Parathyroid adenoma (tissue), 2 donors: ENCODE results near the gene ZEB2.

ENCODE experiments used
- H2AFZ ChIP-seq: fragments of 300-600 bp; sonication (generic); one replicate; pipeline ENCODE4 v1.7.0; 2017; ENCODE audit warnings: antibody characterized with exemption, mild to moderate bottlenecking
- H3K27ac ChIP-seq: fragments of 300-600 bp; sonication (generic); one replicate; pipeline ENCODE4 v1.7.0; 2017
- H3K27me3 ChIP-seq: fragments of 300-600 bp; sonication (generic); one replicate; pipeline ENCODE4 v1.7.0; 2017; ENCODE audit warnings: low read length; ENCODE audit not compliant: control insufficient read depth, insufficient read depth
- H3K36me3 ChIP-seq: fragments of 300-600 bp; sonication (generic); one replicate; pipeline ENCODE4 v1.7.0; 2017; ENCODE audit warnings: low read length; ENCODE audit not compliant: control insufficient read depth, insufficient read depth
- H3K4me1 ChIP-seq: fragments of 300-600 bp; sonication (generic); one replicate; pipeline ENCODE4 v1.7.0; 2017; ENCODE audit warnings: control low read depth
- H3K4me2 ChIP-seq: fragments of 300-600 bp; sonication (generic); one replicate; pipeline ENCODE4 v1.7.0; 2017; ENCODE audit warnings: low read length
- H3K4me3 ChIP-seq: fragments of 300-600 bp; sonication (generic); one replicate; pipeline ENCODE4 v1.7.0; 2017; ENCODE audit warnings: low read depth, low read length
- H3K79me2 ChIP-seq: fragments of 300-600 bp; sonication (generic); one replicate; pipeline ENCODE4 v1.7.0; 2017; ENCODE audit warnings: control low read depth
- H3K9ac ChIP-seq: fragments of 300-600 bp; sonication (generic); one replicate; pipeline ENCODE4 v1.7.0; 2017; ENCODE audit warnings: mild to moderate bottlenecking
- H3K9me3 ChIP-seq: fragments of 300-600 bp; sonication (generic); one replicate; pipeline ENCODE4 v1.7.0; 2017; ENCODE audit warnings: low read length; ENCODE audit not compliant: control insufficient read depth
- TF ChIP-seq, protein P1 (sequence below): fragments of 300-600 bp; sonication (generic); IDR thresholded peaks from one replicate; pipeline ENCODE4 v1.7.0; 2017; ENCODE audit warnings: antibody characterized with exemption, mild to moderate bottlenecking
- donor health status: primary hyperparathyroidism.

The ZEB2 gene

DNA sequence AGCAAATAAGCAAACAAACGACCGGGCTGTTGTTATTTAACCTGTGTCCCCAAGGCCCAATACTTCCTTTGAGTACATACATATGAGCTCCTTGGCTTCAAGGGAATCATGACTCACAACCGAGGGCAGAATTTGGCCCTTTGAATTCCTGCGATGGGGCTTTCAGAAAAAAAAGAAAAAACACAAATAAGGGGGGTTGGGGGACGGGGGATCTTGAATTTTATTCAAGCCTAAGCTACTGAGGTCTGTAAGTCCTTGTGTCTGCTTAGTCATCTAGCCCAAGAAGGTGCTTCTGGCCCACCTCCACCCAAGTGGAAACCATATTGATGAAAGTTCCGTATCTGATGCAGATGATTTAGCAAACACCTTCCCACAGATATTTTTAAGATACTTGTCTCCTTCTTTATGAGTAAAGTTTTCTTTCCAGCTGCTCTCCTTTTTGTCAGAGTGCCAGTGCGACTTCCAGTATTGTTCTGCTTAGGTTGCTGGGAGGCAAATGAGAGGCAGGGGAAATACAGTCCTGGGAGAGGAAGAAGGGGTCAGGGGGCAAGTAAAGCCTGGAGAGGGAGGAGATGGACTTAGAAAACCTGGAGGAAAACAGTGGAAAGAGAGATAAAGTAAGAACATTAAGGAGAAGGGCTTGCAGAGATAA lies 169.6 kb downstream of the ZEB2 start:
- H3K79me2 ChIP-seq: no peaks in the 10 kb centered on the region
- TF ChIP-seq, protein P1, sequence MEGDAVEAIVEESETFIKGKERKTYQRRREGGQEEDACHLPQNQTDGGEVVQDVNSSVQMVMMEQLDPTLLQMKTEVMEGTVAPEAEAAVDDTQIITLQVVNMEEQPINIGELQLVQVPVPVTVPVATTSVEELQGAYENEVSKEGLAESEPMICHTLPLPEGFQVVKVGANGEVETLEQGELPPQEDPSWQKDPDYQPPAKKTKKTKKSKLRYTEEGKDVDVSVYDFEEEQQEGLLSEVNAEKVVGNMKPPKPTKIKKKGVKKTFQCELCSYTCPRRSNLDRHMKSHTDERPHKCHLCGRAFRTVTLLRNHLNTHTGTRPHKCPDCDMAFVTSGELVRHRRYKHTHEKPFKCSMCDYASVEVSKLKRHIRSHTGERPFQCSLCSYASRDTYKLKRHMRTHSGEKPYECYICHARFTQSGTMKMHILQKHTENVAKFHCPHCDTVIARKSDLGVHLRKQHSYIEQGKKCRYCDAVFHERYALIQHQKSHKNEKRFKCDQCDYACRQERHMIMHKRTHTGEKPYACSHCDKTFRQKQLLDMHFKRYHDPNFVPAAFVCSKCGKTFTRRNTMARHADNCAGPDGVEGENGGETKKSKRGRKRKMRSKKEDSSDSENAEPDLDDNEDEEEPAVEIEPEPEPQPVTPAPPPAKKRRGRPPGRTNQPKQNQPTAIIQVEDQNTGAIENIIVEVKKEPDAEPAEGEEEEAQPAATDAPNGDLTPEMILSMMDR: no peak
- H3K4me1 ChIP-seq: no peaks in the 10 kb centered on the region
- H3K27me3 ChIP-seq: no peaks in the 10 kb centered on the region
- H3K4me3 ChIP-seq: no peak overlapping the region
- no peak overlapping the region for H3K27ac ChIP-seq
- no peaks in the 10 kb centered on the region for H3K36me3 ChIP-seq
- no peak overlapping the region for H3K4me2 ChIP-seq
- no peaks in the 10 kb centered on the region for H3K9me3 ChIP-seq
- no peak overlapping the region for H2AFZ ChIP-seq
- H3K9ac ChIP-seq: no peak overlapping the region

DNA sequence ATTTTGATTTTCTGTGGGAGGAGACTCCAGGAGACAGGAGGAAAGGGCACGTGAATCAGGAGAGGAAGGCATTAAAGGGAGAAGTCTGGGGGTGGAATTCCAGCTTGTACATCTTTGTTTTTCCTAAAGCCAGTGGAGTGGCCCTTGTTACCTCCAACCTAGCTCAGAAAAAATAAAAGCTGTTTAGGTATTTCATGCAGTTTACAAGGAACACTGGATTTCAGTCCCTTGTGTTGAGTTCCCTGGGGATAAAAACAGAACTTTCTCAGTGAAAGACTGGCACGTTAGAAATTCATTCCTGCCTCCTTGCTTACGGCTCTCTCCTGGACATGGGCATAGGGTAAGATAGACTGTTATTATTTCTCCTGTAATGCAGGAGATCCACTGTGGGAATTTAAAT lies 170.2 kb downstream of the ZEB2 start:
- Histone ChIP-seq H3K9me3 (no peaks in the 10 kb centered on the region), H3K27me3 (no peaks in the 10 kb centered on the region), H3K4me3 (no peak overlapping the region), H3K27ac (no peak overlapping the region), H3K4me2 (no peak overlapping the region), H3K79me2 (no peaks in the 10 kb centered on the region), H2AFZ (no peak overlapping the region), H3K4me1 (no peaks in the 10 kb centered on the region), H3K36me3 (no peaks in the 10 kb centered on the region), H3K9ac (no peak overlapping the region)
- TF ChIP-seq, protein P1: no peak

DNA sequence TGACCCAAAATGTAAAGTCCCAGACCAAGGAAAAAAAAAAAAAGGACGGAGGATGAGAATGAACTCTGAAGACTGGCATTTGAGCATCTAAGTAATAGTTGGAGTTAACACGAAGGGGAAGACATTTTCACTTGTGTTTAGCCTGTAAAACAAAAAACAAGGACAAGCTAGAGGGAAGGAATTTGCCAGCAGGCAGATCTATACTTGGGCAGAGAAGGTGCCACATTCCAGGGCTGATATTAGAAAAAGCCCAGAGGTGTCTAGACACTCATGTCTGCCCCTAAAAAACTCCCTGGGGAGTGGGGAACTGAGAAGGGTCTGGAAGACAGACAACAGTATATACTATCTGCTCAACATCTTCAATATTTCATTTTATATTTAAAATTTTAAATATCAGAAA lies 171.1 kb downstream of the ZEB2 start:
- no peak overlapping the region for H3K4me3 ChIP-seq
- no peaks in the 10 kb centered on the region for H3K27me3 ChIP-seq
- H3K9me3 ChIP-seq: no peaks in the 10 kb centered on the region
- H3K27ac ChIP-seq: no peak overlapping the region
- H2AFZ ChIP-seq: no peak overlapping the region
- H3K79me2 ChIP-seq: no peaks in the 10 kb centered on the region
- H3K36me3 ChIP-seq: no peaks in the 10 kb centered on the region
- TF ChIP-seq, protein P1: no peak
- no peak overlapping the region for H3K4me2 ChIP-seq
- no peaks in the 10 kb centered on the region for H3K4me1 ChIP-seq
- H3K9ac ChIP-seq: no peak overlapping the region

DNA sequence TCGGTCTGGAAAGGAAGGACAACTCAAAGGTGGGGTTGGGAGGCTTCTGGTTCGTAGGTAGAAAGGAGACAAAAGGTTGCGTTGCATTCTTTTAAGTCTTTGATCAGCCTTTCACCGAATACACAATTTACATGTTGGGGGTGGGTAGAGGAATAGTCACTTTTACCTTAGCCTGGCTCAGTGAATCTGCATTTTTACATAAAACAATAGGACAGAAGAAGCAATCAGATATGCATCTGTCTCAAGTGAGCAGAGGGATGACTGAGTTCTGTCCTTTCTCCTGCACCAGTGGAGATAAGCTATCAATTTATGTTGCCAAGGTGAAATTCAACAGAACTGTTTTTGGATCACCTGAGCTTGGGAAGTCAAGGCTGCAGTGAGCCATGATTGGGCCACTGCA lies 173.7 kb downstream of the ZEB2 start:
- Histone ChIP-seq H3K9me3 (no peaks in the 10 kb centered on the region), H2AFZ (no peak overlapping the region), H3K4me1 (no peaks in the 10 kb centered on the region), H3K9ac (no peak overlapping the region), H3K27ac (no peak overlapping the region), H3K36me3 (no peaks in the 10 kb centered on the region), H3K4me2 (no peak overlapping the region), H3K27me3 (no peaks in the 10 kb centered on the region), H3K4me3 (no peak overlapping the region), H3K79me2 (no peaks in the 10 kb centered on the region)
- TF ChIP-seq, protein P1: no peak

DNA sequence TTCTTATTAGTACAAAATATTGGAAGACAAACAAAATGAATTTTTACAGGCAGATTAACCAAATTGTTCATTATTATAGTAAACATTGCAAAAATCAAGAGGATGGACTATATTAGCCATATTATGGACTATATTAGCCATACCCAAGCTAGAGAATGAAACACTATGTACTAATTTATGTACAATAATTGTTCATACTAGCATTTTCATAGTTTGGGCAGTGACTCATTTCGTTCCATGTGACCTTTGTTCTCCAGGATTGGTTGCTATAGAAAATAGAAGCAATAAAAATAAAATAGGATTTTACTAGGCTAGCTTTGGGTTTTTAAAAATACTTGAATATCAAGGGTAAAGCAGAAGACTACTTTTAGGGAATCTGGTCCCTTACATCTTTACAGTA lies 176.8 kb downstream of the ZEB2 start:
- H3K9ac ChIP-seq: no peak overlapping the region
- no peaks in the 10 kb centered on the region for H3K36me3 ChIP-seq
- TF ChIP-seq, protein P1: no peak
- no peak overlapping the region for H3K27ac ChIP-seq
- H3K4me3 ChIP-seq: no peak overlapping the region
- no peaks in the 10 kb centered on the region for H3K9me3 ChIP-seq
- no peaks in the 10 kb centered on the region for H3K27me3 ChIP-seq
- H2AFZ ChIP-seq: no peak overlapping the region
- no peaks in the 10 kb centered on the region for H3K4me1 ChIP-seq
- no peaks in the 10 kb centered on the region for H3K79me2 ChIP-seq
- H3K4me2 ChIP-seq: no peak overlapping the region
